HG02943 (cell line): ENCODE measurements around the gene PRDM13.
"Not testable (repeated sequence)": the region's sequence is repeated elsewhere in the genome, so short reads cannot be mapped to it uniquely, and the experiment has no call there.

ENCODE experiments used
- ATAC-seq: cut with Tn5 transposase; IDR thresholded peaks from one replicate; pipeline ENCODE4 v1.9.1; 2021; ENCODE audit warnings: mild to moderate bottlenecking, low read depth, moderate library complexity; ENCODE audit not compliant: unreplicated experiment

PRDM13 gene

GRCh38 chr6:99606656-99607415, at the start of gene PRDM13:
TSS of gene PRDM13 (plus strand) at chr6:99606833. CDS start at chr6:99607035, 202 bp downstream.
- ATAC-seq = no peak

- no peak for ATAC-seq
Measured at GRCh38 chr6:99559057-99559456, 47.6 kb upstream of the PRDM13 start.

- no peak for ATAC-seq
Measured at GRCh38 chr6:99560668-99561067, 46.0 kb upstream of the PRDM13 start.

- ATAC-seq = no peak
Measured at GRCh38 chr6:99563056-99563723, 43.4 kb upstream of the PRDM13 start.

GRCh38 chr6:99568103-99568933, 38.3 kb upstream of the PRDM13 start, which contains the start of gene CCNC:
TSS of gene CCNC (minus strand) at chr6:99568660. CDS start at chr6:99568527, 133 bp downstream.
- ATAC-seq = peak; percentile 99

- ATAC-seq = no peak
Measured at GRCh38 chr6:99573980-99574617, 32.5 kb upstream of the PRDM13 start.

GRCh38 chr6:99575544-99576227, 30.9 kb upstream of the PRDM13 start:
- ATAC-seq = no peak

- no peak for ATAC-seq
Measured at GRCh38 chr6:99579781-99580180, 26.9 kb upstream of the PRDM13 start.

- no peak for ATAC-seq
Measured at GRCh38 chr6:99587792-99588191, 18.8 kb upstream of the PRDM13 start.

GRCh38 chr6:99588618-99589289, 17.9 kb upstream of the PRDM13 start:
- ATAC-seq = peak; percentile 91

- ATAC-seq = peak; percentile 10
Measured at GRCh38 chr6:99589290-99589672, 17.4 kb upstream of the PRDM13 start.

GRCh38 chr6:99589907-99590493, 16.6 kb upstream of the PRDM13 start:
- no peak for ATAC-seq

- no peak for ATAC-seq
Measured at GRCh38 chr6:99590728-99591672, 15.6 kb upstream of the PRDM13 start.

- ATAC-seq = no peak
Measured at GRCh38 chr6:99591673-99592364, 14.8 kb upstream of the PRDM13 start.

- no peak for ATAC-seq
Measured at GRCh38 chr6:99592900-99593299, 13.7 kb upstream of the PRDM13 start.

GRCh38 chr6:99594696-99595095, 11.9 kb upstream of the PRDM13 start:
- not testable (repeated sequence) for ATAC-seq
